K562 (cell line): ENCODE results near the gene RARG. TPM values are rescaled to one million over a fixed set of nuclear protein-coding genes. Genes with fewer than 3 reads are reported as not detected.

Experiments
- ATAC-seq: fragments of 200-7000 bp; cut with Tn5 transposase; 3 replicates; pipeline ENCODE4 v1.9.1; 2020; ENCODE audit warnings: moderate library complexity
- BruUV-seq: library from RNA; stranded (reverse); fragments of 400-500 nt; replicated peaks from 2 replicates; lab custom pipeline; 2021; lab: Mats Ljungman, UMichigan
- CTCF ChIA-PET: fragments of 300-600 bp; formaldehyde crosslinking; extraction: SDS; loops from one replicate; lab custom pipeline; 2021; ENCODE audit warnings: low intra/inter-chr PET ratio; lab: Yijun Ruan, JAX
- POLR2A ChIA-PET: fragments of 300-600, 350-650 bp; sonication (Branson Sonifier 250); formaldehyde crosslinking; extraction: SDS; loops from one replicate; lab custom pipeline; 2021; ENCODE audit warnings: antibody characterized with exemption, inconsistent platforms; lab: Yijun Ruan, JAX
- DNase-seq, 4 experiments: peaks; one replicate each; pipeline versions ENCODE4 v3.0.0 to v3.0.0-alpha.2; 2011 to 2018; ENCODE audit warnings: low spot score in 3 of 4, mixed read lengths in 3 of 4; ENCODE audit errors: extremely low read depth in 1 of 4
- FAIRE-seq: peaks from 2 replicates; lab custom pipeline; 2011; peaks lifted over from hg19 to GRCh38; lab: Jason Lieb, UNC
- H2AFZ ChIP-seq: 2 replicates; pipeline ENCODE4 v1.6.0; 2011; ENCODE audit warnings: low read depth, low read length, control low read depth, inconsistent platforms
- H3K27ac ChIP-seq: fragments of 200-600 bp; 3 replicates; pipeline ENCODE4 v1.8.0; 2011; ENCODE audit warnings: low read depth, mild to moderate bottlenecking, control low read depth, inconsistent platforms, low read length, moderate library complexity, mixed read lengths; ENCODE audit errors: extremely low read depth
- H3K27me3 ChIP-seq, 2 experiments: fragments of 300-600 bp in 1 of 2; 2 replicates in 1 of 2; 3 replicates in 1 of 2; pipeline versions ENCODE4 v1.6.0 to v1.8.0; 2011; ENCODE audit warnings: inconsistent platforms in 2 of 2, low read length in 2 of 2, mild to moderate bottlenecking in 1 of 2, mixed read lengths in 1 of 2, moderate library complexity in 1 of 2; ENCODE audit not compliant: control insufficient read depth in 2 of 2, insufficient read depth in 2 of 2
- H3K36me3 ChIP-seq: fragments of 300-600 bp; 3 replicates; pipeline ENCODE4 v1.8.0; 2011; ENCODE audit warnings: mild to moderate bottlenecking, low read length, inconsistent platforms; ENCODE audit not compliant: control insufficient read depth, insufficient read depth
- H3K4me1 ChIP-seq, 2 experiments: fragments of 200-600 bp in 1 of 2; replicated peaks in 1 of 2; 2 replicates in 1 of 2; 3 replicates in 1 of 2; pipeline versions ENCODE4 v1.5.1 to v1.8.0; 2011; ENCODE audit warnings: inconsistent platforms in 2 of 2, low read length in 2 of 2, mild to moderate bottlenecking in 1 of 2, mixed read lengths in 1 of 2, moderate library complexity in 1 of 2; ENCODE audit not compliant: control insufficient read depth in 2 of 2, insufficient read depth in 2 of 2
- H3K4me2 ChIP-seq: 2 replicates; pipeline ENCODE4 v1.6.1; 2011; ENCODE audit warnings: low read length, control low read depth, inconsistent platforms, mixed read lengths; ENCODE audit not compliant: insufficient read depth
- H3K4me3 ChIP-seq: fragments of 200-600 bp; sonication (generic), shearing (Covaris generic); 2 replicates; pipeline ENCODE4 v1.5.1; 2016; ENCODE audit warnings: control low read depth, inconsistent platforms
- H3K79me2 ChIP-seq: fragments of 200-600 bp; 3 replicates; pipeline ENCODE4 v1.8.0; 2011; ENCODE audit warnings: low read length, inconsistent platforms; ENCODE audit not compliant: control insufficient read depth, insufficient read depth
- H3K9ac ChIP-seq, 2 experiments: 2 replicates each; pipeline versions ENCODE4 v1.6.0 to v1.6.1; 2011; ENCODE audit warnings: low read depth in 2 of 2, low read length in 2 of 2, control low read depth in 1 of 2, inconsistent platforms in 1 of 2, mild to moderate bottlenecking in 1 of 2, mixed read lengths in 1 of 2; ENCODE audit not compliant: insufficient read depth in 1 of 2
- H3K9me1 ChIP-seq: one replicate; pipeline ENCODE4 v1.6.0; 2011; ENCODE audit warnings: inconsistent platforms, mild to moderate bottlenecking, low read length, moderate library complexity; ENCODE audit not compliant: control insufficient read depth, insufficient read depth
- H3K9me3 ChIP-seq: replicated peaks from 2 replicates; pipeline ENCODE4 v1.5.1; 2011; ENCODE audit warnings: low read depth, low read length, inconsistent platforms; ENCODE audit not compliant: control insufficient read depth, insufficient read depth
- H4K20me1 ChIP-seq: replicated peaks from 2 replicates; pipeline ENCODE4 v1.6.1; 2011; ENCODE audit warnings: low read length, inconsistent platforms, mixed read lengths; ENCODE audit not compliant: control insufficient read depth, insufficient read depth
- CHAMP1 ChIP-seq: fragments of 450-650 bp; IDR thresholded peaks from 2 replicates; pipeline ENCODE4 v1.6.1; 2016; ENCODE audit warnings: mild to moderate bottlenecking
- DLX4 ChIP-seq: fragments of 250-450 bp; sonication (Bioruptor Pico); IDR thresholded peaks from 2 replicates; pipeline ENCODE4 v1.6.1; 2021; ENCODE audit warnings: mild to moderate bottlenecking
- EP300 ChIP-seq: IDR thresholded peaks from 2 replicates; pipeline ENCODE4 v1.6.1; 2012; ENCODE audit warnings: low read length, improper control_type of control experiment
- ESRRA ChIP-seq: fragments of 450-650 bp; IDR thresholded peaks from 2 replicates; pipeline ENCODE4 v1.6.1; 2014; ENCODE audit warnings: low read depth, mild to moderate bottlenecking, moderate library complexity, borderline replicate concordance
- KLF16 ChIP-seq: IDR thresholded peaks from 2 replicates; pipeline ENCODE4 v1.6.1; 2016; ENCODE audit warnings: antibody characterized with exemption
- MEIS2 ChIP-seq: fragments of 450-650 bp; IDR thresholded peaks from 2 replicates; pipeline ENCODE4 v1.6.1; 2014; ENCODE audit warnings: mild to moderate bottlenecking; ENCODE audit not compliant: partially characterized antibody
- MTA2 ChIP-seq: fragments of 450-650 bp; IDR thresholded peaks from 2 replicates; pipeline ENCODE4 v1.6.1; 2016; ENCODE audit warnings: low read depth
- RBBP5 ChIP-seq: fragments of 200-600 bp; sonication (generic); IDR thresholded peaks from 2 replicates; pipeline ENCODE4 v1.6.1; 2012; ENCODE audit warnings: borderline replicate concordance, mild to moderate bottlenecking, low read length, control low read depth, inconsistent platforms; ENCODE audit not compliant: insufficient read depth, poor library complexity, severe bottlenecking
- RBM15 ChIP-seq: fragments of 200-400 bp; formaldehyde crosslinking; IDR thresholded peaks from 2 replicates; pipeline ENCODE4 v1.6.1; 2018; ENCODE audit warnings: mild to moderate bottlenecking, low read length, moderate library complexity; ENCODE audit not compliant: insufficient read depth
- RFX7 ChIP-seq: fragments of 250-450 bp; sonication (Bioruptor Pico); IDR thresholded peaks from 2 replicates; pipeline ENCODE4 v1.5.1; 2021; ENCODE audit warnings: mild to moderate bottlenecking
- SMAD1 ChIP-seq: fragments of 150-350 bp; IDR thresholded peaks from 2 replicates; pipeline ENCODE4 v1.6.1; 2014; ENCODE audit warnings: low read length, low read depth; ENCODE audit not compliant: partially characterized antibody
- SMC3 ChIP-seq: conservative IDR thresholded peaks from 2 replicates; pipeline ENCODE4 v1.6.1; 2011; ENCODE audit warnings: low read depth, low read length, improper control_type of control experiment; ENCODE audit not compliant: insufficient read depth
- TAF15 ChIP-seq: fragments of 200-400 bp; formaldehyde crosslinking; IDR thresholded peaks from 2 replicates; pipeline ENCODE4 v1.6.1; 2017; ENCODE audit warnings: mild to moderate bottlenecking, low read depth, low read length, moderate library complexity
- TEAD1 ChIP-seq, 2 experiments: fragments of 450-650 bp in 1 of 2; sonication (generic) in 1 of 2; formaldehyde crosslinking; IDR thresholded peaks; 2 replicates each; pipeline versions ENCODE4 v1.4.0 to v1.8.0; 2020 to 2022; ENCODE audit warnings: mild to moderate bottlenecking in 2 of 2, missing genetic modification reagents in 1 of 2
- ZKSCAN1 ChIP-seq: fragments of 150-350 bp; IDR thresholded peaks from 2 replicates; pipeline ENCODE4 v1.6.1; 2016; ENCODE audit warnings: low read depth, low read length
- ZNF282 ChIP-seq: sonication (generic); formaldehyde crosslinking; IDR thresholded peaks from 2 replicates; pipeline ENCODE4 v1.8.1; 2023; ENCODE audit warnings: missing genetic modification reagents
- ZNF347 ChIP-seq: fragments of 450-650 bp; formaldehyde crosslinking; IDR thresholded peaks from 2 replicates; pipeline ENCODE4 v1.4.0; 2020; ENCODE audit warnings: low read depth, mild to moderate bottlenecking, moderate library complexity
- WGBS: fragments of 100-300 bp; shearing (Covaris generic); methylation state at CpG from one replicate; pipeline ENCODE4 v1.1.6; 2016; ENCODE audit warnings: low coverage, mixed read lengths; ENCODE audit not compliant: insufficient coverage; ENCODE audit errors: missing lambda C conversion rate; 5-methylcytosine and 5-hydroxymethylcytosine counted together
- in situ Hi-C: fragments of 300-500 bp; cut with MboI; formaldehyde crosslinking; loops from 4 replicates; pipeline ENCODE4 v1.15.0; 2018; ENCODE audit warnings: inconsistent platforms, mixed read lengths
- intact Hi-C: fragments of 100-400 bp; cut with micrococcal nuclease; formaldehyde crosslinking; loops from 2 replicates; pipeline ENCODE4 v1.14.2; 2022
- polyA plus RNA-seq, 8 experiments: library from polyadenylated mRNA; depleted of rRNA in 4 of 8; stranded (reverse) in 5 of 8; unstranded in 3 of 8; fragments of >200 nt; fragmentation: Nextera tagmentation in 2 of 8; fragmentation: Illumina TruSeq in 1 of 8; extraction: Ambion mirVana in 2 of 8; extraction: Trizol in 1 of 8; gene quantifications; 2 replicates each; pipeline versions ENCODE4 v1.2.1 to v1.2.3, GENCODE V29; 2011 to 2014; ENCODE audit warnings: inconsistent platforms in 1 of 8, missing spikeins in 1 of 8
- total RNA-seq, 7 experiments: library from RNA; depleted of rRNA in 6 of 7; stranded (reverse); fragments of >200 nt in 6 of 7; fragmentation: Illumina TruSeq in 2 of 7; extraction: Trizol in 2 of 7; gene quantifications; 2 replicates each; pipeline versions ENCODE4 v1.2.1 to v1.2.3, GENCODE V29; 2011 to 2021; ENCODE audit warnings: low replicate concordance in 1 of 7
- TF ChIP-seq, protein P1 (sequence below): IDR thresholded peaks from 2 replicates; pipeline ENCODE4 v1.6.1; 2012; ENCODE audit warnings: low read depth, low read length, improper control_type of control experiment, borderline replicate concordance
- TF ChIP-seq, protein P2 (sequence below): sonication (generic); formaldehyde crosslinking; IDR thresholded peaks from 2 replicates; pipeline ENCODE4 v1.5.0; 2020; ENCODE audit warnings: missing genetic modification reagents

The RARG gene
- total and polyA plus RNA-seq, 9 of the 15 experiments (the other 6 are each of a cell fraction or from before 2014, with no cell fraction given) = 0.18 to 7.6 (median 3.8) TPM

DNA sequence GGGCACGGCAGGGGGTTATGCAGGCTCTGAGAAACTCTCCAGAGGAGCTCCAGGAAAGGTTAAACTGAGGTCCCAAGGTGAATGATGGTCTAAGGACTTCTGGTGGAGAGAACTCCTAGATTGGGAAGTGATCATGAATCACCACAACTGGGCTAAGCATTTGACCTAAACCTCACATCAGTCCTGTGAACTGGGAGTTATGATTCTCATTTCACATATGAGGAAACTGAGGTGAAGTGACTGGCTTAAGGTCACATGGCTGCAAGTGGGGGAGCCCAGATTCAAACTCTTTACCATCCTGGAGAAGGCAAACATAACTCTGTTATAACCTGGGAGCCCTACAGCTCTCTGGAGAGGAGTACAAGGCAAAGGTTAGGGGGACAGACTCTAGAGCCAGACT is 4.2 kb downstream of the RARG start:
- DNase-seq = no peak
- Histone ChIP-seq H3K4me1 (peaks cover 27 to 41% of the 10 kb centered on the region in 2 experiments), H3K27me3 (no peaks in the 10 kb centered on the region), H3K36me3 (no peaks in the 10 kb centered on the region), H3K9ac (no peak overlapping the region), H3K4me3 (no peak overlapping the region), H2AFZ (no peak overlapping the region), H3K9me1 (no peaks in the 10 kb centered on the region), H3K79me2 (no peaks in the 10 kb centered on the region), H3K4me2 (no peak overlapping the region), H3K27ac (no peak overlapping the region), H3K9me3 (no peaks in the 10 kb centered on the region), H4K20me1 (no peaks in the 10 kb centered on the region; the same call in 1 of the 2 replicates)
- no TSS peak for BruUV-seq
- ChIA-PET POLR2A (interaction anchor here (0.6 kb wide), 2 partner anchors 13 to 91 kb away, joined by 3 to 4 read pairs; no protein-coding TSS in a partner anchor), CTCF (no interaction called here)
- ATAC-seq = no peak
- no peak for FAIRE-seq
- WGBS = 23% methylated on average over 1 of the region's 1 CpG
- intact Hi-C loops = no loop called here
- in situ Hi-C loops = no loop called here
- no peak for TF ChIP-seq SMAD1
- TF ChIP-seq, protein P1, sequence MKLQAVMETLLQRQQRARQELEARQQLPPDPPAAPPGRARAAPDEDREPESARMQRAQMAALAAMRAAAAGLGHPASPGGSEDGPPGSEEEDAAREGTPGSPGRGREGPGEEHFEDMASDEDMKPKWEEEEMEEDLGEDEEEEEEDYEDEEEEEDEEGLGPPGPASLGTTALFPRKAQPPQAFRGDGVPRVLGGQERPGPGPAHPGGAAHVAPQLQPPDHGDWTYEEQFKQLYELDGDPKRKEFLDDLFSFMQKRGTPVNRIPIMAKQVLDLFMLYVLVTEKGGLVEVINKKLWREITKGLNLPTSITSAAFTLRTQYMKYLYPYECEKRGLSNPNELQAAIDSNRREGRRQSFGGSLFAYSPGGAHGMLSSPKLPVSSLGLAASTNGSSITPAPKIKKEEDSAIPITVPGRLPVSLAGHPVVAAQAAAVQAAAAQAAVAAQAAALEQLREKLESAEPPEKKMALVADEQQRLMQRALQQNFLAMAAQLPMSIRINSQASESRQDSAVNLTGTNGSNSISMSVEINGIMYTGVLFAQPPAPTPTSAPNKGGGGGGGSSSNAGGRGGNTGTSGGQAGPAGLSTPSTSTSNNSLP = no peak
- no peak for TF ChIP-seq MTA2
- no peak for TF ChIP-seq MEIS2
- TF ChIP-seq ZNF282 (CRISPR knock-in tag) = no peak
- TF ChIP-seq, protein P2, sequence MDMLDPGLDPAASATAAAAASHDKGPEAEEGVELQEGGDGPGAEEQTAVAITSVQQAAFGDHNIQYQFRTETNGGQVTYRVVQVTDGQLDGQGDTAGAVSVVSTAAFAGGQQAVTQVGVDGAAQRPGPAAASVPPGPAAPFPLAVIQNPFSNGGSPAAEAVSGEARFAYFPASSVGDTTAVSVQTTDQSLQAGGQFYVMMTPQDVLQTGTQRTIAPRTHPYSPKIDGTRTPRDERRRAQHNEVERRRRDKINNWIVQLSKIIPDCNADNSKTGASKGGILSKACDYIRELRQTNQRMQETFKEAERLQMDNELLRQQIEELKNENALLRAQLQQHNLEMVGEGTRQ (CRISPR knock-in tag) = no peak
- TF ChIP-seq ESRRA = no peak
- no peak for TF ChIP-seq CHAMP1
- no peak for TF ChIP-seq RBM15
- no peak for TF ChIP-seq KLF16
- no peak for TF ChIP-seq RBBP5
- no peak for TF ChIP-seq TEAD1 (CRISPR knock-in tag; IDR thresholded peaks at IDR 0.05)
- no peak for TF ChIP-seq RFX7 (CRISPR knock-in tag)
- no peak for TF ChIP-seq SMC3
- TF ChIP-seq ZKSCAN1 = no peak
- no peak for TF ChIP-seq TAF15
- no peak for TF ChIP-seq ZNF347 (CRISPR knock-in tag)
- no peak for TF ChIP-seq EP300
- no peak for TF ChIP-seq DLX4 (CRISPR knock-in tag)
